Astrocyte of the cerebellum (primary cell): ENCODE data around the gene HSD17B2.

ENCODE experiments used
- DNase-seq: peaks from one replicate; pipeline ENCODE4 v3.0.0-alpha.2; 2011; ENCODE audit warnings: low read depth
- H3K4me3 ChIP-seq: 2 replicates; pipeline ENCODE4 v1.5.1; 2011; ENCODE audit warnings: mild to moderate bottlenecking, low read depth, low read length, moderate library complexity
- CTCF ChIP-seq: IDR thresholded peaks from 2 replicates; pipeline ENCODE4 v1.5.1; 2012; ENCODE audit warnings: low read length, low read depth, moderate library complexity, mild to moderate bottlenecking; ENCODE audit errors: missing control alignments
- in situ Hi-C: cut with HindIII; loops from 2 replicates; pipeline ENCODE4 v1.10.0; 2017; ENCODE audit warnings: low sequenced_read_pairs

Gene HSD17B2

GRCh38 chr16:82049484-82049883, 14.4 kb downstream of the HSD17B2 start:
- no peak for TF ChIP-seq CTCF
- in situ Hi-C loops, result loop anchor here (25.0 kb wide), 1 partner anchor 588 kb away; the partner anchor contains the start of gene CDH13
- H3K4me3 ChIP-seq, result no peak overlapping the region
- no peak for DNase-seq

GRCh38 chr16:82050506-82050905, 15.5 kb downstream of the HSD17B2 start:
- H3K4me3 ChIP-seq, result no peak overlapping the region
- in situ Hi-C loops, result no loop called here
- TF ChIP-seq CTCF, result no peak
- no peak for DNase-seq

- DNase-seq, result no peak
- TF ChIP-seq CTCF, result no peak
- in situ Hi-C loops, result no loop called here
- H3K4me3 ChIP-seq, result no peak overlapping the region
These were observed 15.9 kb downstream of the HSD17B2 start for GRCh38 chr16:82050909-82051357.

GRCh38 chr16:82051656-82052055, 16.6 kb downstream of the HSD17B2 start:
- in situ Hi-C loops, result no loop called here

GRCh38 chr16:82055117-82055516, 20.1 kb downstream of the HSD17B2 start:
- DNase-seq, result no peak
- no peak for TF ChIP-seq CTCF

More at GRCh38 chr16:82051656-82052055, 16.6 kb downstream of the HSD17B2 start:
- no peak overlapping the region for H3K4me3 ChIP-seq
- TF ChIP-seq CTCF, result no peak
- no peak for DNase-seq

GRCh38 chr16:82055728-82056549, 20.9 kb downstream of the HSD17B2 start:
- no peak for DNase-seq
- in situ Hi-C loops, result no loop called here
- no peak for TF ChIP-seq CTCF
- no peak overlapping the region for H3K4me3 ChIP-seq

More at GRCh38 chr16:82055117-82055516, 20.1 kb downstream of the HSD17B2 start:
- in situ Hi-C loops, result no loop called here
- H3K4me3 ChIP-seq, result no peak overlapping the region
